OCI-LY7 (cell line): ENCODE results near the gene GNB5.

Experiments used
- EZH2phosphoT487 ChIP-seq: fragments of 200-600 bp; sonication (generic); IDR thresholded peaks from 2 replicates; pipeline ENCODE4 v1.6.1; 2018; ENCODE audit warnings: low read depth, borderline replicate concordance, mild to moderate bottlenecking, mixed run types, antibody characterized with exemption, low read length, moderate library complexity, mixed read lengths
- TF ChIP-seq, protein P1 (sequence below): fragments of 200-600 bp; sonication (generic); conservative IDR thresholded peaks from 2 replicates; pipeline ENCODE4 v1.5.1; 2014; ENCODE audit warnings: mild to moderate bottlenecking, antibody characterized with exemption, low read length, moderate library complexity, mixed read lengths

DNA sequence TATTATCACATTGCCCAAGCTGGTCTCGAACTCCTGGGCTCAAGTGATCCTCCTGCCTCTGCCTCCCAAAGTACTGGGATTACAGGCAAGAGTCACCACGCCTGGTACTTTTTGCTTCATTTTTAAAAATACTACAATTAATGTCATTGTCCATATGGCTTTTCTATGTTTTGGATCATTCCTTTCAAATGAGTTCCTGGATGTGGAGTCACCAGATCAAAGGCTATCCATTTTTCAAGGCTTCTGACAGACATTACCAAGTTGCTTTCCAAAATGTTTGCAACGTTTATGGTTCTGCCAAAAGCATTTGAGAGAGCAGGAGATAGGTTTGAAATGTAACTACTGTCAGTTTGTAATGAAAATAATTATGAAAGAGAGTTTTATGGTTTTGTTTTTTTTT, 44.4 kb downstream of the GNB5 start:
- TF ChIP-seq, protein P1, sequence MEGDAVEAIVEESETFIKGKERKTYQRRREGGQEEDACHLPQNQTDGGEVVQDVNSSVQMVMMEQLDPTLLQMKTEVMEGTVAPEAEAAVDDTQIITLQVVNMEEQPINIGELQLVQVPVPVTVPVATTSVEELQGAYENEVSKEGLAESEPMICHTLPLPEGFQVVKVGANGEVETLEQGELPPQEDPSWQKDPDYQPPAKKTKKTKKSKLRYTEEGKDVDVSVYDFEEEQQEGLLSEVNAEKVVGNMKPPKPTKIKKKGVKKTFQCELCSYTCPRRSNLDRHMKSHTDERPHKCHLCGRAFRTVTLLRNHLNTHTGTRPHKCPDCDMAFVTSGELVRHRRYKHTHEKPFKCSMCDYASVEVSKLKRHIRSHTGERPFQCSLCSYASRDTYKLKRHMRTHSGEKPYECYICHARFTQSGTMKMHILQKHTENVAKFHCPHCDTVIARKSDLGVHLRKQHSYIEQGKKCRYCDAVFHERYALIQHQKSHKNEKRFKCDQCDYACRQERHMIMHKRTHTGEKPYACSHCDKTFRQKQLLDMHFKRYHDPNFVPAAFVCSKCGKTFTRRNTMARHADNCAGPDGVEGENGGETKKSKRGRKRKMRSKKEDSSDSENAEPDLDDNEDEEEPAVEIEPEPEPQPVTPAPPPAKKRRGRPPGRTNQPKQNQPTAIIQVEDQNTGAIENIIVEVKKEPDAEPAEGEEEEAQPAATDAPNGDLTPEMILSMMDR = no peak
- TF ChIP-seq EZH2phosphoT487 = no peak
